ENCODE data around the gene CHADL.
"Not testable (repeated sequence)": the region's sequence is repeated elsewhere in the genome, so short reads cannot be mapped to it uniquely, and the experiment has no call there.

The CHADL gene

GRCh38 chr22:41181349-41182241, 59.1 kb downstream of the CHADL start:
- DNase-seq, result no peak

GRCh38 chr22:41180926-41181325, 59.8 kb downstream of the CHADL start:
- DNase-seq, result no peak

DNA sequence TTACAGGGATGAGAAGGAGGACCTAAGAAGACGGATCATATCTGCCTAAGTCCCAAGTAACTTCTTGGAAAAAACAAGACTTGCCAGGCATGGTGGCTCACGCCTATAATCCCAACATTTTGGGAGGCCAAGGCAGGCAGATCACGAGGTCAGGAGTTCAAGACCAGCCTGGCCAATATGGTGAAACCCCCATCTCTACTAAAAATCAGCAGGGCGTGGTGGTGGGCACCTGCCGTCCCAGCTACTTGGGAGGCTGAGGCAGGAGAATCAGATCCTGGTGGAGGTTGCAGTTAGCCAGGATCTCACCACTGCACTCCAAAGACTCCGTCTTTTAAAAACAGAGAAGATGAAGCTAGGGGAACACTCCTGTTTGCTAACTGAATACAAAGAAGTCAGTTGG, 60.4 kb downstream of the CHADL start:
- not testable (repeated sequence) for DNase-seq
